B cell (primary cell): ENCODE data around the gene CFAP70. TPM values are rescaled to one million over a fixed set of nuclear protein-coding genes. Genes with fewer than 3 reads are reported as not detected.

ENCODE experiments used
- ATAC-seq: fragments of 200-7000 bp; cut with Tn5 transposase; one replicate; pipeline ENCODE4 v1.10.0; 2021; ENCODE audit warnings: low read depth, mild to moderate bottlenecking, moderate number of reproducible peaks, moderate library complexity
- CTCF ChIA-PET: fragments of 350-600 bp; sonication (Branson Sonifier 250); formaldehyde crosslinking; loops from one replicate; lab custom pipeline; 2021; ENCODE audit warnings: antibody characterized with exemption, inconsistent platforms; lab: Charles Lee
- POLR2A ChIA-PET: fragments of 350-600 bp; sonication (Branson Sonifier 250); formaldehyde crosslinking; loops from one replicate; lab custom pipeline; 2021; ENCODE audit warnings: antibody characterized with exemption; lab: Charles Lee
- DNase-seq: peaks from one replicate; pipeline ENCODE4 v3.0.0; 2013
- H2AFZ ChIP-seq: 2 replicates; pipeline ENCODE4 v1.6.1; 2012; ENCODE audit warnings: mild to moderate bottlenecking, low read depth, low read length; ENCODE audit not compliant: insufficient read depth, poor library complexity, severe bottlenecking
- H3K27ac ChIP-seq, 2 donors: 1 replicate in 1 of 2; 2 replicates in 1 of 2; pipeline ENCODE4 v1.5.1; 2012 to 2013; ENCODE audit warnings: low read length in 2 of 2, mild to moderate bottlenecking in 2 of 2, moderate library complexity in 1 of 2
- H3K27me3 ChIP-seq, 4 experiments: fragments of 200-600 bp in 1 of 4; sonication (generic) in 1 of 4; replicated peaks in 1 of 4; 1 replicate in 2 of 4; 2 replicates in 2 of 4; pipeline versions ENCODE4 v1.6.1 to v1.7.0; 2013 to 2016; ENCODE audit warnings: low read length in 3 of 4, mild to moderate bottlenecking in 2 of 4, mixed read lengths in 1 of 4, moderate library complexity in 1 of 4; ENCODE audit not compliant: insufficient read depth in 4 of 4, control insufficient read depth in 3 of 4; ENCODE audit errors: control extremely low read depth in 1 of 4
- H3K36me3 ChIP-seq, 2 experiments: replicated peaks in 1 of 2; 1 replicate in 1 of 2; 2 replicates in 1 of 2; pipeline versions ENCODE4 v1.6.1 to v1.7.1; 2013; ENCODE audit warnings: low read length in 1 of 2; ENCODE audit not compliant: insufficient read depth in 2 of 2, control insufficient read depth in 1 of 2; ENCODE audit errors: control extremely low read depth in 1 of 2, extremely low read depth in 1 of 2
- H3K4me1 ChIP-seq, 2 donors: fragments of 200-600 bp in 1 of 2; sonication (generic) in 1 of 2; 1 replicate in 1 of 2; 2 replicates in 1 of 2; pipeline versions ENCODE4 v1.5.1 to v1.6.1; 2013 to 2017; ENCODE audit warnings: low read length in 2 of 2; ENCODE audit not compliant: control insufficient read depth in 2 of 2, insufficient read depth in 2 of 2
- H3K4me2 ChIP-seq: replicated peaks from 2 replicates; pipeline ENCODE3; 2012; ENCODE audit warnings: mild to moderate bottlenecking, low read depth, low read length; ENCODE audit not compliant: poor library complexity, severe bottlenecking
- H3K4me3 ChIP-seq, 5 experiments: fragments of 200-600 bp in 1 of 5; sonication (generic) in 1 of 5; 1 replicate in 3 of 5; 2 replicates in 2 of 5; pipeline versions ENCODE4 v1.5.1 to v1.7.0; 2011 to 2016; ENCODE audit warnings: low read length in 4 of 5, mild to moderate bottlenecking in 4 of 5, low read depth in 2 of 5, control low read depth in 1 of 5, moderate library complexity in 1 of 5; ENCODE audit not compliant: insufficient read depth in 1 of 5; ENCODE audit errors: control extremely low read depth in 1 of 5, extremely low read depth in 1 of 5
- H3K79me2 ChIP-seq: fragments of 200-600 bp; sonication (generic); one replicate; pipeline ENCODE4 v1.6.0; 2016; ENCODE audit warnings: low read length; ENCODE audit not compliant: control insufficient read depth, insufficient read depth
- H3K9ac ChIP-seq: fragments of 200-600 bp; sonication (generic); 2 replicates; pipeline ENCODE4 v1.6.1; 2017; ENCODE audit warnings: mild to moderate bottlenecking, low read length, moderate library complexity
- H3K9me3 ChIP-seq, 3 donors: one replicate each; pipeline versions ENCODE4 v1.6.1 to v1.7.1; 2013; ENCODE audit warnings: low read length in 2 of 3; ENCODE audit not compliant: control insufficient read depth in 2 of 3, insufficient read depth in 1 of 3; ENCODE audit errors: control extremely low read depth in 1 of 3
- H4K20me1 ChIP-seq: 2 replicates; pipeline ENCODE4 v1.6.0; 2012; ENCODE audit warnings: mild to moderate bottlenecking, low read length; ENCODE audit not compliant: insufficient read depth, control insufficient read depth, poor library complexity, severe bottlenecking
- H3K27ac Mint-ChIP-seq: one replicate; pipeline ENCODE4 v1.8.0; 2021; ENCODE audit warnings: mixed read lengths
- H3K27me3 Mint-ChIP-seq: one replicate; pipeline ENCODE4 v1.8.0; 2021; ENCODE audit warnings: mixed read lengths
- H3K4me1 Mint-ChIP-seq: one replicate; pipeline ENCODE4 v1.8.0; 2021; ENCODE audit warnings: mixed read lengths
- H3K4me3 Mint-ChIP-seq: one replicate; pipeline ENCODE4 v1.8.0; 2021; ENCODE audit warnings: mixed read lengths
- H3K9me3 Mint-ChIP-seq: one replicate; pipeline ENCODE4 v1.8.0; 2022; ENCODE audit warnings: mixed read lengths; ENCODE audit not compliant: insufficient read depth
- EZH2 ChIP-seq: IDR thresholded peaks from 2 replicates; pipeline ENCODE4 v1.6.1; 2012; ENCODE audit warnings: borderline replicate concordance, low read depth, mild to moderate bottlenecking, moderate library complexity, low read length; ENCODE audit not compliant: insufficient read depth, poor library complexity, severe bottlenecking
- WGBS: methylation state at CpG from one replicate; pipeline ENCODE4 v1.1.5; 2013; ENCODE audit warnings: missing lambda C conversion rate; ENCODE audit not compliant: insufficient coverage; 5-methylcytosine and 5-hydroxymethylcytosine counted together
- intact Hi-C: fragments of 100-400 bp; cut with micrococcal nuclease; formaldehyde crosslinking; loops from one replicate; pipeline ENCODE4 v1.10.0; 2022
- polyA plus RNA-seq: library from polyadenylated mRNA; depleted of rRNA; stranded (reverse); fragments of >200 nt; gene quantifications from 2 replicates; pipeline ENCODE4 v1.2.3, GENCODE V29; 2012
- total RNA-seq, 2 donors: library from RNA; stranded (reverse); fragments of 120-200 nt in 1 of 2; gene quantifications; 1 replicate in 1 of 2; 2 replicates in 1 of 2; pipeline versions ENCODE4 v1.2.3 to v1.2.4, GENCODE V29; 2013 to 2022
- TF ChIP-seq, protein P1 (sequence below): fragments of 200-600 bp; IDR thresholded peaks from one replicate; pipeline ENCODE4 v1.8.0; 2022; ENCODE audit warnings: antibody characterized with exemption, mild to moderate bottlenecking

CFAP70 gene
- total and polyA plus RNA-seq, 2 donors (not counting 1 experiment from before 2014, with no cell fraction given): 1.6 to 3.6 TPM

DNA sequence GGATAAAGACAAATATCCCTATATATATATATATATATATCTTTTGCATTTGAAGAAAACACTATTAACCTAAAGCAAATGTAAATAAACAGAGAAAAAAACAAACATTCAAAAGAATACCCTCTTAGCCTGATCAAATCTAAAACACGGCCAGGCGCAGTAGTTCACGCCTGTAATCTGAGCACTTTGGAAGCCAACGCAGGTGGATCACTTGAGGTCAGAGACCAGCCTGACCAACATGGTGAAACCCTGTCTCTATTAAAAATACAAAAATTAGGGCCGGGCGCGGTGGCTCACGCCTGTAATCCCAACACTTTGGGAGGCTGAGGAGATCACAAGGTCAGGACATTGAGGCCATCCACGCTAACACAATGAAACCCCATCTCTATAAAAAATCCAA is 46.0 kb upstream of the CFAP70 start:
- intact Hi-C loops: no loop called here
- DNase-seq: no peak
- ChIA-PET POLR2A (no interaction called here), CTCF (no interaction called here)
- no peak overlapping the region for H3K4me2 ChIP-seq
- peaks cover 0 to 7% (median 0%) of the 10 kb centered on the region in 3 donors for H3K9me3 ChIP-seq
- H3K4me3 Mint-ChIP-seq: no peak overlapping the region
- peaks cover 3 to 4% of the 10 kb centered on the region in 2 donors for H3K4me1 ChIP-seq
- H3K27ac ChIP-seq: no peak overlapping the region
- no peak overlapping the region for H3K4me3 ChIP-seq
- peaks cover 4 to 15% of the 10 kb centered on the region in 2 experiments for H3K36me3 ChIP-seq
- 95% methylated on average over 4 of the region's 9 CpGs for WGBS
- no peak for ATAC-seq
- H3K79me2 ChIP-seq: peaks cover 90% of the 10 kb centered on the region
- no peaks in the 10 kb centered on the region for H3K9me3 Mint-ChIP-seq
- H3K27me3 Mint-ChIP-seq: no peaks in the 10 kb centered on the region
- TF ChIP-seq EZH2: no peak
- TF ChIP-seq, protein P1, sequence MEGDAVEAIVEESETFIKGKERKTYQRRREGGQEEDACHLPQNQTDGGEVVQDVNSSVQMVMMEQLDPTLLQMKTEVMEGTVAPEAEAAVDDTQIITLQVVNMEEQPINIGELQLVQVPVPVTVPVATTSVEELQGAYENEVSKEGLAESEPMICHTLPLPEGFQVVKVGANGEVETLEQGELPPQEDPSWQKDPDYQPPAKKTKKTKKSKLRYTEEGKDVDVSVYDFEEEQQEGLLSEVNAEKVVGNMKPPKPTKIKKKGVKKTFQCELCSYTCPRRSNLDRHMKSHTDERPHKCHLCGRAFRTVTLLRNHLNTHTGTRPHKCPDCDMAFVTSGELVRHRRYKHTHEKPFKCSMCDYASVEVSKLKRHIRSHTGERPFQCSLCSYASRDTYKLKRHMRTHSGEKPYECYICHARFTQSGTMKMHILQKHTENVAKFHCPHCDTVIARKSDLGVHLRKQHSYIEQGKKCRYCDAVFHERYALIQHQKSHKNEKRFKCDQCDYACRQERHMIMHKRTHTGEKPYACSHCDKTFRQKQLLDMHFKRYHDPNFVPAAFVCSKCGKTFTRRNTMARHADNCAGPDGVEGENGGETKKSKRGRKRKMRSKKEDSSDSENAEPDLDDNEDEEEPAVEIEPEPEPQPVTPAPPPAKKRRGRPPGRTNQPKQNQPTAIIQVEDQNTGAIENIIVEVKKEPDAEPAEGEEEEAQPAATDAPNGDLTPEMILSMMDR: no peak
- no peak overlapping the region for H3K27ac Mint-ChIP-seq
- H3K27me3 ChIP-seq: no peaks in the 10 kb centered on the region
- no peak overlapping the region for H2AFZ ChIP-seq
- H4K20me1 ChIP-seq: peaks cover 53% of the 10 kb centered on the region
- peaks cover 30% of the 10 kb centered on the region for H3K4me1 Mint-ChIP-seq
- no peak overlapping the region for H3K9ac ChIP-seq

DNA sequence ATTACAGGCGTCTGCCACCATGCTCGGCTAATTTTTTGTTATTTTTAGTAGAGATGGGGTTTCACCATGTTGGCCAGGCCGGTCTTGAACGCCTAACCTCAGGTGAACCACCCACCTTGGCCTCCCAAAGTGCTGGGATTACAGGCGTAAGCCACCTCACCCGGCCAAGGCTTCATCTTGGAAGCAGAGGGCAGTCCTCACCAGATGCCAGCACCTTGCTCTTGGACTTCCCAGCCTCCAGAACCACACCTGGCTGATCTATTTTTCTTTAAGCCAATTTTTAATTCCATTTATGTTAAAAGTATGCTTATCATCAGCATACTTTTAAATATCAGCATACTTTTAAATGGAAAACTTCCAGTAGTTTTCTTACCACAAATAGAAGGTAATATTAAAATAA is 43.0 kb upstream of the CFAP70 start:
- Histone ChIP-seq H3K4me3 (no peak overlapping the region), H2AFZ (no peak overlapping the region), H3K9me3 (peaks cover 0 to 7% (median 0%) of the 10 kb centered on the region in 3 donors), H3K9ac (no peak overlapping the region), H3K27me3 (no peaks in the 10 kb centered on the region), H3K36me3 (peaks cover 2 to 27% of the 10 kb centered on the region in 2 experiments), H3K79me2 (peaks cover 63% of the 10 kb centered on the region), H3K27ac (no peak overlapping the region), H4K20me1 (peaks cover 39% of the 10 kb centered on the region), H3K4me2 (no peak overlapping the region), H3K4me1 (peaks cover 0 to 3% of the 10 kb centered on the region in 2 donors)
- intact Hi-C loops: no loop called here
- WGBS: 95% methylated on average over 3 of the region's 6 CpGs
- H3K4me1 Mint-ChIP-seq: peaks cover 16% of the 10 kb centered on the region
- H3K27ac Mint-ChIP-seq: no peak overlapping the region
- CTCF ChIA-PET: no interaction called here
- DNase-seq (no peak), ATAC-seq (no peak)
- TF ChIP-seq, protein P1: no peak
- no peak for TF ChIP-seq EZH2
- POLR2A ChIA-PET: interaction anchor here (0.6 kb wide), 1 partner anchor 99 kb away, joined by 6 read pairs; no protein-coding TSS in a partner anchor
- H3K9me3 Mint-ChIP-seq: no peaks in the 10 kb centered on the region
- H3K4me3 Mint-ChIP-seq: no peak overlapping the region
- H3K27me3 Mint-ChIP-seq: no peaks in the 10 kb centered on the region
